DND-41 (cell line): Measurements from ENCODE around the gene GAS7.

ENCODE experiments used
- ATAC-seq: fragments of 200-7000 bp; cut with Tn5 transposase; 3 replicates; pipeline ENCODE4 v1.9.1; 2021; ENCODE audit warnings: low read depth; ENCODE audit not compliant: insufficient read depth
- DNase-seq: peaks from one replicate; pipeline ENCODE4 v3.0.0-alpha.2; 2020
- H2AFZ ChIP-seq: 2 replicates; pipeline ENCODE4 v1.6.0; 2012; ENCODE audit warnings: low read depth, low read length
- H3K27ac ChIP-seq: 2 replicates; pipeline ENCODE4 v1.5.1; 2012; ENCODE audit warnings: low read length, inconsistent platforms
- H3K27me3 ChIP-seq: fragments of 200-600 bp; sonication (generic); 2 replicates; pipeline ENCODE4 v1.6.0; 2012; ENCODE audit warnings: low read length, mild to moderate bottlenecking, inconsistent platforms; ENCODE audit not compliant: insufficient read depth, poor library complexity
- H3K36me3 ChIP-seq: 2 replicates; pipeline ENCODE4 v1.5.1; 2012; ENCODE audit warnings: low read length, inconsistent platforms; ENCODE audit not compliant: insufficient read depth
- H3K4me1 ChIP-seq: 2 replicates; pipeline ENCODE4 v1.5.1; 2012; ENCODE audit warnings: mild to moderate bottlenecking, low read length; ENCODE audit not compliant: insufficient read depth
- H3K4me2 ChIP-seq: 2 replicates; pipeline ENCODE4 v1.6.0; 2012; ENCODE audit warnings: mild to moderate bottlenecking, moderate library complexity, low read length, inconsistent platforms; ENCODE audit not compliant: insufficient read depth
- H3K4me3 ChIP-seq, 2 experiments: fragments of 200-600 bp in 1 of 2; shearing (Covaris generic) in 1 of 2; 2 replicates each; pipeline ENCODE4 v1.5.1; 2012 to 2016; ENCODE audit warnings: inconsistent platforms in 2 of 2, low read length in 2 of 2, mild to moderate bottlenecking in 2 of 2, low read depth in 1 of 2, moderate library complexity in 1 of 2
- H3K79me2 ChIP-seq: 2 replicates; pipeline ENCODE4 v1.6.0; 2012; ENCODE audit warnings: low read length, inconsistent platforms; ENCODE audit not compliant: insufficient read depth
- H3K9ac ChIP-seq: 2 replicates; pipeline ENCODE4 v1.6.0; 2012; ENCODE audit warnings: low read depth, mild to moderate bottlenecking, inconsistent platforms, low read length, moderate library complexity
- H3K9me3 ChIP-seq: 2 replicates; pipeline ENCODE4 v1.5.1; 2012; ENCODE audit warnings: low read length, moderate library complexity, mild to moderate bottlenecking, inconsistent platforms; ENCODE audit not compliant: insufficient read depth, severe bottlenecking
- H4K20me1 ChIP-seq: 2 replicates; pipeline ENCODE4 v1.6.0; 2012; ENCODE audit warnings: low read length; ENCODE audit not compliant: insufficient read depth
- CTCF ChIP-seq: IDR thresholded peaks from 2 replicates; pipeline ENCODE4 v1.5.1; 2012; ENCODE audit warnings: borderline replicate concordance, low read length, moderate library complexity, mild to moderate bottlenecking; ENCODE audit not compliant: poor library complexity, severe bottlenecking; ENCODE audit errors: extremely low read depth
- EZH2 ChIP-seq: IDR thresholded peaks from 3 replicates; pipeline ENCODE4 v1.6.1; 2012; ENCODE audit warnings: borderline replicate concordance, low read depth, mild to moderate bottlenecking, moderate library complexity, low read length, inconsistent platforms; ENCODE audit not compliant: severe bottlenecking

Gene GAS7

GRCh38 chr17:9904277-9905077 is 293.9 kb downstream of the GAS7 start:
- Histone ChIP-seq H3K9ac (no peak overlapping the region), H3K4me3 (no peak overlapping the region), H3K4me1 (no peaks in the 10 kb centered on the region), H3K4me2 (no peak overlapping the region), H3K9me3 (no peaks in the 10 kb centered on the region), H3K36me3 (no peaks in the 10 kb centered on the region), H3K27ac (no peak overlapping the region), H3K79me2 (no peaks in the 10 kb centered on the region), H4K20me1 (peaks cover 4% of the 10 kb centered on the region), H3K27me3 (peaks cover 5% of the 10 kb centered on the region), H2AFZ (no peak overlapping the region)
- DNase-seq (no peak), ATAC-seq (no peak)
- TF ChIP-seq CTCF (no peak), EZH2 (no peak)

GRCh38 chr17:9902120-9902519 is 296.3 kb downstream of the GAS7 start:
- Histone ChIP-seq H3K4me2 (no peak overlapping the region), H3K9ac (no peak overlapping the region), H2AFZ (no peak overlapping the region), H3K4me3 (no peak overlapping the region), H3K79me2 (no peaks in the 10 kb centered on the region), H3K9me3 (no peaks in the 10 kb centered on the region), H3K36me3 (no peaks in the 10 kb centered on the region), H4K20me1 (no peaks in the 10 kb centered on the region), H3K27ac (no peak overlapping the region), H3K27me3 (peaks cover 5% of the 10 kb centered on the region), H3K4me1 (no peaks in the 10 kb centered on the region)
- no peak for ATAC-seq
- TF ChIP-seq CTCF, result no peak
- TF ChIP-seq EZH2, result no peak
- no peak for DNase-seq

- no peaks in the 10 kb centered on the region for H3K9me3 ChIP-seq
- no peaks in the 10 kb centered on the region for H3K79me2 ChIP-seq
- no peak overlapping the region for H2AFZ ChIP-seq
- no peaks in the 10 kb centered on the region for H4K20me1 ChIP-seq
- H3K27me3 ChIP-seq, result peaks cover 5% of the 10 kb centered on the region
- TF ChIP-seq CTCF (no peak), EZH2 (no peak)
- H3K27ac ChIP-seq, result no peak overlapping the region
- H3K4me2 ChIP-seq, result no peak overlapping the region
- no peak for DNase-seq
- H3K4me1 ChIP-seq, result no peaks in the 10 kb centered on the region
- H3K9ac ChIP-seq, result no peak overlapping the region
- no peak for ATAC-seq
- H3K4me3 ChIP-seq, result no peak overlapping the region
- no peaks in the 10 kb centered on the region for H3K36me3 ChIP-seq
Observed at GRCh38 chr17:9900784-9901183, 297.6 kb downstream of the GAS7 start.
